ENCODE measurements around the gene JAM2. TPM values are rescaled to one million over a fixed set of nuclear protein-coding genes. Genes with fewer than 3 reads are reported as not detected.
"Not testable (repeated sequence)": the region's sequence is repeated elsewhere in the genome, so short reads cannot be mapped to it uniquely, and the experiment has no call there.

Gene JAM2
- total RNA-seq, 2 donors from 2014 or later: 12.3 to 15.6 TPM

- no peak for DNase-seq (ENCODE audit: low spot score)
- Histone ChIP-seq H3K4me1 (no peaks in the 10 kb centered on the region), H3K4me3 (no peak overlapping the region), H3K9me3 (no peaks in the 10 kb centered on the region), H3K27me3 (no peaks in the 10 kb centered on the region), H3K27ac (peak overlapping the region in 1 of 2 donors; percentile 38), H3K36me3 (no peaks in the 10 kb centered on the region)
- TF ChIP-seq CTCF (IDR thresholded peaks at IDR 0.05): no peak
Observed at GRCh38 chr21:25615880-25616279, 23.2 kb upstream of the JAM2 start.

GRCh38 chr21:25619198-25619597, 19.9 kb upstream of the JAM2 start:
- Histone ChIP-seq H3K27me3 (no peaks in the 10 kb centered on the region), H3K9me3 (no peaks in the 10 kb centered on the region), H3K4me1 (no peaks in the 10 kb centered on the region), H3K27ac (no peak overlapping the region), H3K4me3 (no peak overlapping the region), H3K36me3 (no peaks in the 10 kb centered on the region)
- TF ChIP-seq CTCF (IDR thresholded peaks at IDR 0.05): no peak
- no peak for DNase-seq (ENCODE audit: low spot score)

GRCh38 chr21:25624511-25624910, 14.5 kb upstream of the JAM2 start:
- Histone ChIP-seq H3K27me3 (no peaks in the 10 kb centered on the region), H3K9me3 (no peaks in the 10 kb centered on the region)
- no peak for TF ChIP-seq CTCF (IDR thresholded peaks at IDR 0.05)

GRCh38 chr21:25625036-25625435, 14.0 kb upstream of the JAM2 start:
- no peaks in the 10 kb centered on the region for H3K36me3 ChIP-seq
- H3K27me3 ChIP-seq: no peaks in the 10 kb centered on the region
- no peak for TF ChIP-seq CTCF (IDR thresholded peaks at IDR 0.05)
- no peak overlapping the region for H3K4me3 ChIP-seq
- H3K27ac ChIP-seq: no peak overlapping the region
- H3K4me1 ChIP-seq: peaks cover 0 to 9% of the 10 kb centered on the region in 2 donors
- H3K9me3 ChIP-seq: no peaks in the 10 kb centered on the region
- no peak for DNase-seq (ENCODE audit: low spot score)

More at GRCh38 chr21:25624511-25624910, 14.5 kb upstream of the JAM2 start:
- no peak overlapping the region for H3K27ac ChIP-seq
- no peak for DNase-seq (ENCODE audit: low spot score)
- H3K4me3 ChIP-seq: no peak overlapping the region
- H3K36me3 ChIP-seq: no peaks in the 10 kb centered on the region
- H3K4me1 ChIP-seq: peaks cover 0 to 9% of the 10 kb centered on the region in 2 donors

- H3K4me1 ChIP-seq; H3K36me3 ChIP-seq; H3K27me3 ChIP-seq; H3K9me3 ChIP-seq; H3K27ac ChIP-seq; H3K4me3 ChIP-seq; DNase-seq (ENCODE audit: low spot score): not testable (repeated sequence)
Observed at GRCh38 chr21:25625776-25626555, 13.1 kb upstream of the JAM2 start.

GRCh38 chr21:25626757-25627156, 12.3 kb upstream of the JAM2 start:
- Histone ChIP-seq H3K4me1 (peaks cover 0 to 9% of the 10 kb centered on the region in 2 donors), H3K36me3 (no peaks in the 10 kb centered on the region), H3K27me3 (no peaks in the 10 kb centered on the region), H3K9me3 (no peaks in the 10 kb centered on the region), H3K27ac (no peak overlapping the region), H3K4me3 (no peak overlapping the region)
- DNase-seq (ENCODE audit: low spot score): no peak
- no peak for TF ChIP-seq CTCF (IDR thresholded peaks at IDR 0.05)
